ENCODE results near the gene CD276. TPM values are rescaled to one million over a fixed set of nuclear protein-coding genes. Genes with fewer than 3 reads are reported as not detected.

The CD276 gene
- polyA plus RNA-seq, 1 donor from 2014 or later: 70.4 TPM

DNA sequence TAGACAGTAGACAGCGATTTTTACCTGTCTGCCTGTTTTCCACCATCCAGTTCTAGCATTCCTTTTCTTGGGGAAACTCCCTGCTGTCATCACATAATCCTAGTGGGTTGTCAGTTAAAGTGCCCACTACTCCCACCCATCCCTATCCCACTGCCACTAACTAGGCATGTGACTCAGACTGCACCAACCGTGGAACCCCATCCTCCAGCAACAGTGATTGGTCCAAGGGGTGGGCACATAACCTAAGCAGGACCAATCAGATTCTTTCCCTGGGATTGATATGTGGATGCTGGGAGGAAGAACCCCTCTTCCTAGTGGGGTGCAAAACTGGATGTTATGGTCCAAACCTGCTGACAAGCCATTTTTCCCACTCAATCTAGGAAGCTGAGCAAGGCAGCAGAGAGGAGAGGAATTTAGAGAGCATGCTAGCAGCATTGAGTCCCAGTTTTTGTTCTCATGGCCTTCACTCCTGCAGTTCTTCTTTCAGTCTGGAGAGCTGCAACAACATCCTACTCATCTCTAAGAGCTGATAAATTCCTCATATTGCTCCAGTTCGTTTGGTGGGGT lies 72.8 kb downstream of the CD276 start:
- Histone ChIP-seq H2AFZ (ENCODE audit: low read depth, low read length) (no peak overlapping the region), H3K79me2 (replicated peaks; ENCODE audit: insufficient read depth, low read length) (no peaks in the 10 kb centered on the region), H3K36me3 (ENCODE audit: insufficient read depth, low read length) (no peaks in the 10 kb centered on the region), H3K4me2 (ENCODE audit: low read length) (no peak overlapping the region), H3K4me3 (ENCODE audit: low read length) (no peak overlapping the region), H3F3A (ENCODE audit: insufficient read depth, low read length, poor library complexity, severe bottlenecking) (no peaks in the 10 kb centered on the region), H3K9me3 (ENCODE audit: low read length) (no peaks in the 10 kb centered on the region), H3K27me3 (ENCODE audit: insufficient read depth, low read depth, low read length) (peaks cover 13% of the 10 kb centered on the region), H4K20me1 (ENCODE audit: insufficient read depth) (no peaks in the 10 kb centered on the region), H3K9ac (ENCODE audit: low read length) (no peak overlapping the region), H3K9me2 (ENCODE audit: insufficient read depth, low read length) (no peaks in the 10 kb centered on the region), H3K27ac (ENCODE audit: low read length) (no peak overlapping the region)
- TF ChIP-seq, protein P1, sequence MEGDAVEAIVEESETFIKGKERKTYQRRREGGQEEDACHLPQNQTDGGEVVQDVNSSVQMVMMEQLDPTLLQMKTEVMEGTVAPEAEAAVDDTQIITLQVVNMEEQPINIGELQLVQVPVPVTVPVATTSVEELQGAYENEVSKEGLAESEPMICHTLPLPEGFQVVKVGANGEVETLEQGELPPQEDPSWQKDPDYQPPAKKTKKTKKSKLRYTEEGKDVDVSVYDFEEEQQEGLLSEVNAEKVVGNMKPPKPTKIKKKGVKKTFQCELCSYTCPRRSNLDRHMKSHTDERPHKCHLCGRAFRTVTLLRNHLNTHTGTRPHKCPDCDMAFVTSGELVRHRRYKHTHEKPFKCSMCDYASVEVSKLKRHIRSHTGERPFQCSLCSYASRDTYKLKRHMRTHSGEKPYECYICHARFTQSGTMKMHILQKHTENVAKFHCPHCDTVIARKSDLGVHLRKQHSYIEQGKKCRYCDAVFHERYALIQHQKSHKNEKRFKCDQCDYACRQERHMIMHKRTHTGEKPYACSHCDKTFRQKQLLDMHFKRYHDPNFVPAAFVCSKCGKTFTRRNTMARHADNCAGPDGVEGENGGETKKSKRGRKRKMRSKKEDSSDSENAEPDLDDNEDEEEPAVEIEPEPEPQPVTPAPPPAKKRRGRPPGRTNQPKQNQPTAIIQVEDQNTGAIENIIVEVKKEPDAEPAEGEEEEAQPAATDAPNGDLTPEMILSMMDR (IDR thresholded peaks at IDR 0.05; ENCODE audit: poor library complexity, severe bottlenecking): peak; percentile 13
- no peak for TF ChIP-seq SMC3 (conservative IDR thresholded peaks at IDR 0.05; ENCODE audit: poor library complexity)
- TF ChIP-seq, protein P2, sequence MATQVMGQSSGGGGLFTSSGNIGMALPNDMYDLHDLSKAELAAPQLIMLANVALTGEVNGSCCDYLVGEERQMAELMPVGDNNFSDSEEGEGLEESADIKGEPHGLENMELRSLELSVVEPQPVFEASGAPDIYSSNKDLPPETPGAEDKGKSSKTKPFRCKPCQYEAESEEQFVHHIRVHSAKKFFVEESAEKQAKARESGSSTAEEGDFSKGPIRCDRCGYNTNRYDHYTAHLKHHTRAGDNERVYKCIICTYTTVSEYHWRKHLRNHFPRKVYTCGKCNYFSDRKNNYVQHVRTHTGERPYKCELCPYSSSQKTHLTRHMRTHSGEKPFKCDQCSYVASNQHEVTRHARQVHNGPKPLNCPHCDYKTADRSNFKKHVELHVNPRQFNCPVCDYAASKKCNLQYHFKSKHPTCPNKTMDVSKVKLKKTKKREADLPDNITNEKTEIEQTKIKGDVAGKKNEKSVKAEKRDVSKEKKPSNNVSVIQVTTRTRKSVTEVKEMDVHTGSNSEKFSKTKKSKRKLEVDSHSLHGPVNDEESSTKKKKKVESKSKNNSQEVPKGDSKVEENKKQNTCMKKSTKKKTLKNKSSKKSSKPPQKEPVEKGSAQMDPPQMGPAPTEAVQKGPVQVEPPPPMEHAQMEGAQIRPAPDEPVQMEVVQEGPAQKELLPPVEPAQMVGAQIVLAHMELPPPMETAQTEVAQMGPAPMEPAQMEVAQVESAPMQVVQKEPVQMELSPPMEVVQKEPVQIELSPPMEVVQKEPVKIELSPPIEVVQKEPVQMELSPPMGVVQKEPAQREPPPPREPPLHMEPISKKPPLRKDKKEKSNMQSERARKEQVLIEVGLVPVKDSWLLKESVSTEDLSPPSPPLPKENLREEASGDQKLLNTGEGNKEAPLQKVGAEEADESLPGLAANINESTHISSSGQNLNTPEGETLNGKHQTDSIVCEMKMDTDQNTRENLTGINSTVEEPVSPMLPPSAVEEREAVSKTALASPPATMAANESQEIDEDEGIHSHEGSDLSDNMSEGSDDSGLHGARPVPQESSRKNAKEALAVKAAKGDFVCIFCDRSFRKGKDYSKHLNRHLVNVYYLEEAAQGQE (IDR thresholded peaks at IDR 0.05; ENCODE audit: borderline replicate concordance): no peak
- TF ChIP-seq POLR2AphosphoS5 (IDR thresholded peaks at IDR 0.05): no peak
- TF ChIP-seq RAD21 (conservative IDR thresholded peaks at IDR 0.05): no peak
- no peak for TF ChIP-seq EP300 (conservative IDR thresholded peaks at IDR 0.05; ENCODE audit: poor library complexity, severe bottlenecking)
- TF ChIP-seq MXI1 (conservative IDR thresholded peaks at IDR 0.05; ENCODE audit: poor library complexity, severe bottlenecking): no peak

DNA sequence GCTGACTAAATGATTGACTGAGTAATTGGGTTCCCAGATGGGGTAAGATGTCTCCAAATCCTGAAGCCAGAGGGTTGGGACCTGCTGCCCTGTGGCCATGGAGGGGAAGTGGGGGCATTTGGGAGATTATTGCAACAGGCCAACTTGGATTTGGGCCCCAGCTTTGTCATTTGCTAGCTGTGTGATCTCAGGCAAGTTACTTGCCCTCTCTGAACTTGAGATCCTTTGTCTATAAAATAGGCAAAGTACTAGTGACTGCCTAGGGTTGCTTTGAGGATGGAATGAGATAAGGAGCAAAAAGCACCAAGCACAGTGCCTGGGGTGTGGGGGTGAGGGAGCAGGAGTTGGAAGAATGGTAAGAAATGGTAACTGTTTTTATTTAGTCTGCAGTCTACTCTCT lies 73.4 kb downstream of the CD276 start:
- Histone ChIP-seq H3K79me2 (replicated peaks; ENCODE audit: insufficient read depth, low read length) (no peaks in the 10 kb centered on the region), H3K4me3 (ENCODE audit: low read length) (no peak overlapping the region), H2AFZ (ENCODE audit: low read depth, low read length) (no peak overlapping the region), H3K9ac (ENCODE audit: low read length) (no peak overlapping the region), H4K20me1 (ENCODE audit: insufficient read depth) (no peaks in the 10 kb centered on the region), H3K9me3 (ENCODE audit: low read length) (no peaks in the 10 kb centered on the region), H3K36me3 (ENCODE audit: insufficient read depth, low read length) (no peaks in the 10 kb centered on the region), H3K9me2 (ENCODE audit: insufficient read depth, low read length) (no peaks in the 10 kb centered on the region), H3K27me3 (ENCODE audit: insufficient read depth, low read depth, low read length) (peaks cover 8% of the 10 kb centered on the region), H3F3A (ENCODE audit: insufficient read depth, low read length, poor library complexity, severe bottlenecking) (no peaks in the 10 kb centered on the region), H3K27ac (ENCODE audit: low read length) (no peak overlapping the region), H3K4me2 (ENCODE audit: low read length) (no peak overlapping the region)
- TF ChIP-seq POLR2AphosphoS5 (IDR thresholded peaks at IDR 0.05): no peak
- TF ChIP-seq MXI1 (conservative IDR thresholded peaks at IDR 0.05; ENCODE audit: poor library complexity, severe bottlenecking): no peak
- no peak for TF ChIP-seq RAD21 (conservative IDR thresholded peaks at IDR 0.05)
- TF ChIP-seq EZH2 (IDR thresholded peaks at IDR 0.05; ENCODE audit: borderline replicate concordance, insufficient read depth, low read length, poor library complexity, severe bottlenecking): no peak
- TF ChIP-seq SMC3 (conservative IDR thresholded peaks at IDR 0.05; ENCODE audit: poor library complexity): no peak
- TF ChIP-seq, protein P2 (IDR thresholded peaks at IDR 0.05; ENCODE audit: borderline replicate concordance): no peak
- TF ChIP-seq, protein P1 (IDR thresholded peaks at IDR 0.05; ENCODE audit: poor library complexity, severe bottlenecking): no peak
